HFFc6 (cell line): ENCODE data around the gene RPS6KA2. TPM values are rescaled to one million over a fixed set of nuclear protein-coding genes. Genes with fewer than 3 reads are reported as not detected.

Source experiments
- DNase-seq: peaks from one replicate; pipeline ENCODE4 v3.0.0-alpha.2; 2018
- H3K27ac Mint-ChIP-seq: 2 replicates; pipeline ENCODE4 v1.8.0; 2020; ENCODE audit warnings: mild to moderate bottlenecking, mixed read lengths
- H3K27me3 Mint-ChIP-seq: 2 replicates; pipeline ENCODE4 v1.8.0; 2021; ENCODE audit warnings: mild to moderate bottlenecking, moderate library complexity, mixed read lengths; ENCODE audit not compliant: insufficient read depth
- H3K36me3 Mint-ChIP-seq: 2 replicates; pipeline ENCODE4 v1.8.0; 2021; ENCODE audit warnings: low read depth, mixed read lengths
- H3K4me1 Mint-ChIP-seq: 2 replicates; pipeline ENCODE4 v1.8.0; 2020; ENCODE audit warnings: low read depth, mixed read lengths
- H3K4me3 Mint-ChIP-seq: 2 replicates; pipeline ENCODE4 v1.8.0; 2020; ENCODE audit warnings: mild to moderate bottlenecking, moderate library complexity, mixed read lengths
- H3K9me3 Mint-ChIP-seq: 2 replicates; pipeline ENCODE4 v1.8.0; 2020; ENCODE audit warnings: mild to moderate bottlenecking, mixed read lengths
- CTCF ChIP-seq: fragments of 200-600 bp; sonication (generic); IDR thresholded peaks from 2 replicates; pipeline ENCODE4 v1.5.0; 2021; ENCODE audit warnings: antibody characterized with exemption, mild to moderate bottlenecking
- total RNA-seq, 6 experiments: library from RNA; stranded (reverse); fragmentation: NEBNext Ultra II Directional; extraction: Animal tissue kit (Norgen Biotek cat#: 25700); gene quantifications; 2 replicates in 1 of 6; 3 replicates in 5 of 6; pipeline ENCODE4 v1.2.3, GENCODE V29; 2021

RPS6KA2 gene
- total RNA-seq, 6 experiments from 2014 or later = 10.1 to 13.9 (median 11.9) TPM

GRCh38 chr6:166655713-166656229, 28.7 kb upstream of the RPS6KA2 start:
- H3K27me3 Mint-ChIP-seq = peaks cover 25% of the 10 kb centered on the region
- no peak overlapping the region for H3K4me3 Mint-ChIP-seq
- no peaks in the 10 kb centered on the region for H3K9me3 Mint-ChIP-seq
- peaks cover 6% of the 10 kb centered on the region; the same call in 1 of the 2 replicates for H3K4me1 Mint-ChIP-seq
- H3K36me3 Mint-ChIP-seq = no peaks in the 10 kb centered on the region
- TF ChIP-seq CTCF = no peak
- H3K27ac Mint-ChIP-seq = no peak overlapping the region
- DNase-seq = no peak

GRCh38 chr6:166655251-166655650, 28.2 kb upstream of the RPS6KA2 start:
- Mint-ChIP-seq H3K4me1 (peaks cover 6% of the 10 kb centered on the region; the same call in 1 of the 2 replicates), H3K27ac (no peak overlapping the region), H3K36me3 (no peaks in the 10 kb centered on the region), H3K27me3 (peaks cover 23% of the 10 kb centered on the region), H3K4me3 (no peak overlapping the region), H3K9me3 (no peaks in the 10 kb centered on the region)
- no peak for DNase-seq
- no peak for TF ChIP-seq CTCF

GRCh38 chr6:166654573-166654972, 27.5 kb upstream of the RPS6KA2 start:
- Mint-ChIP-seq H3K27ac (no peak overlapping the region), H3K4me1 (peaks cover 6% of the 10 kb centered on the region; the same call in 1 of the 2 replicates), H3K9me3 (no peaks in the 10 kb centered on the region)

GRCh38 chr6:166653639-166653941, 26.5 kb upstream of the RPS6KA2 start:
- no peak for TF ChIP-seq CTCF
- DNase-seq = no peak
- Mint-ChIP-seq H3K27ac (no peak overlapping the region), H3K4me3 (no peak overlapping the region), H3K27me3 (peaks cover 22% of the 10 kb centered on the region), H3K36me3 (no peaks in the 10 kb centered on the region), H3K4me1 (peaks cover 6% of the 10 kb centered on the region; the same call in 1 of the 2 replicates), H3K9me3 (no peaks in the 10 kb centered on the region)

More at GRCh38 chr6:166654573-166654972, 27.5 kb upstream of the RPS6KA2 start:
- Mint-ChIP-seq H3K27me3 (peaks cover 22% of the 10 kb centered on the region), H3K4me3 (no peak overlapping the region), H3K36me3 (no peaks in the 10 kb centered on the region)
- DNase-seq = no peak
- no peak for TF ChIP-seq CTCF

- Mint-ChIP-seq H3K27ac (no peak overlapping the region), H3K27me3 (peaks cover 11% of the 10 kb centered on the region), H3K4me3 (no peak overlapping the region), H3K36me3 (no peaks in the 10 kb centered on the region), H3K4me1 (no peaks in the 10 kb centered on the region), H3K9me3 (no peaks in the 10 kb centered on the region)
- DNase-seq = no peak
- TF ChIP-seq CTCF = no peak
Measured at GRCh38 chr6:166650824-166651807, 24.1 kb upstream of the RPS6KA2 start.
